ENCODE measurements around the gene KANSL1L.
"Not testable (repeated sequence)": the region's sequence is repeated elsewhere in the genome, so short reads cannot be mapped to it uniquely, and the experiment has no call there.

- TF ChIP-seq POLR2AphosphoS5 (IDR thresholded peaks at IDR 0.05; ENCODE audit: low read depth, low read length); POU2F2 (IDR thresholded peaks at IDR 0.05; ENCODE audit: low read depth, low read length); PAX5 (IDR thresholded peaks at IDR 0.05; ENCODE audit: insufficient read depth, low read length, severe bottlenecking); POLR2A (IDR thresholded peaks at IDR 0.05; ENCODE audit: low read depth, low read length): not testable (repeated sequence)
Observed at GRCh38 chr2:210183936-210184335, 12.7 kb upstream of the KANSL1L start.
